Activated effector memory CD4-positive, alpha-beta T cell treated with anti-CD3 and anti-CD28 coated beads, Interleukin-2, amount 50 U/mL, for 16 hours (primary cell): ENCODE data around the gene USP36.

Experiments used
- DNase-seq: peaks from one replicate; pipeline ENCODE4 v3.0.0-alpha.2; 2020

The USP36 gene

DNA sequence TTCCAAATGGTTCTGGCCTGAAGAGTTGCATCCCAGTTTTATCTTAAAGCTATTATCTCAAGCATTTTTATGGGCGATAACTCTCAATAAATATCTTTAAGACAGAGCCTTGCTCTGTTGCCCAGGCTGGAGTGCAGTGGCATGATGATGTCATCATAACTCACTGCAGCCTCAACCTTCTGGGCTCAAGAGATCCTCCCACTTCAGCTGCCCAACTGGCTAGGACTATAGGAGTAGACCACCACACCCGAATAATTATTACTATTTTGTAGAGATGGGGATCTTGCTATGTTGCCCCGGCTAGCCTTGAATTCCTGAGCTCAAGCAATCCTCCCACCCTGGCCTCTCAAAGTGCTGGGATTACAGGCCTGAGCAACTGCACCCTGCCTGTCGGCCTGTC, 32.5 kb downstream of the USP36 start:
- DNase-seq = no peak

DNA sequence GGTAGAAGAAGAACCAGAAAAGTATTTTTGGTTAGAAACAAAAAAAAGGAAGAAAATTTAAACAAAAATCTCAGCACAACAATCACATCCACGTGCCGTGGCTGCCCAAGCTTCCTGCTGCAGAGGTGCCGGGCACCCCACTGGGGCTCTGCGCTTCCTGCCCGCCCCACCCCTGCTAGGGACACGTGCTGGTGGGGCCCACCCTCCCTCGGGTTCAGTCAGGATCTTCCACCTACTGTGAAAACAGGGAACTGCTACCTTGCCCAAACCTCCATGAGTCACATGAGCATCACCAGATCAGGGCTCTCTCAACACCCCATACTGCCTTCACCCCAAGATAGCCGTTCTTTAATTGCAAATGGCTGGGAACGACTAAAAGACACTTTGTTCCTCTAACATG, 34.2 kb downstream of the USP36 start:
- DNase-seq = no peak

DNA sequence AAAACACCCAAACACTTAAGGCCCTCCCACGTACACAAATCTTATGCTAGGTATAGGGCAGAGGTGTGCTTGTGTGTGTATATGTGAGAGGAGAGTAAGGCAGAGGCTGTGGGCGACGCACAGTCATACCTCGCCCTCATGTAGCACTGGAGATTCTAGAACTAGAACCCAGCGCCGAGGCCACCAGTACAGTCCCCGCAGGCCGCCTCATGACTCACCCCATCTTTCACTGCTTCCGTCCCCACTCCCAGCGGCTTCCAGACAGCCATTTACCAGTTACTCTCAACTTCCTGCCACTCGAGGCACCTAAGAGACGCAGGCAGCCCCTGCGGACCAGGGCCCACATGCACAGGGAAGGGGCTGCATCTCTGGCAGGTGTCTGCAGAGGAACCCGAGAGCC, 35.3 kb downstream of the USP36 start:
- peak; percentile 91 for DNase-seq

DNA sequence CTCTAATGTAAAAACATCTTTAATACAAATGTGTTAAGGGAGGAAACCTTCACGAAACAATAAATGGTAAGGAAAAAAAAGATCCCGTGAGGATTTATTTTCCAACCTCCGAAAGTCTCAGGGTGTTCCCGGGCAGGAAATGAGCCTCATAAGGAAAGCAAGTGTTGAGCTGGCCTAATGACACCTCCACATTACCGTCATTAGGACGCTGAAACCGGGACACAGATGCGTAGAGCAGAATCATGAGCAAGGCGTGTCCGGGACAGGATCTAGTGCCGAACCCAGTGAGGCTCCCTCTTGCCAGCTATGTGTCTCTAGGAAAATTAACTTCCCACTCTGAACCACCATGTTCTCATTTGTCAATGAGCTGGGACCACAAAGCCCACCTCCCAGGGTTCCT, 35.8 kb downstream of the USP36 start:
- no peak for DNase-seq

DNA sequence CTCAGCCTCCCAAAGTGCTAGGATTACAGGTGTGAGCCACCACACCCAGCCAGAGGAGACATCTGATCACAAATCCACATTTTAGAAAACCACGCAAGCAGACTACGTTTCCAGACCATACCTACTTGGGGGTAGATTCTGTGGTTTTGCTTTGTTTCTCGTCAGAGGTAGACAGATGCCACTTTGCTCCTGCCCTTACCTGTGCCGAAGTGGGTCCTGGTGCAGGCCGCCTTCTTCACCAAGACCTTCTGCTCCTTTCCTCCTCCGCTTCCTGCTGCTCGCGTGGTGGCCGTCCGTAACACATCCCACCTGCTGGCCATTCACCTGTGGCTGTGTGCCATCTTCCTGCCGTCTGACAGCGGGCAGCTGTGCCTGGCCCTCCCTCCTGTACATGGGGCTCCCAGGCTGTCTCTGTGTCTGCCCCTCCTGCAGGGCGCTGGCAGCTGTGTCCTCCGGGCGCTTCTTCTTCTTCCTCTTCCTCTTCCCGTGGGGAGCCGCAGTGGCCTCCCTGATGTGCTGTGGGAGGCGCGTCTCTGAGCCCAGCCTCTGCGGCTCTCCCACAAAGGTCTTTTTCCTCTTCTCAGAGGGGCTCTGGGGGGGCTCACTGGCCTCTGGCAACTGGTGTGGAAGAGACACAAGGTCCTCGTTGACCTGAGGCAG, 37.3 kb downstream of the USP36 start:
- DNase-seq = no peak

DNA sequence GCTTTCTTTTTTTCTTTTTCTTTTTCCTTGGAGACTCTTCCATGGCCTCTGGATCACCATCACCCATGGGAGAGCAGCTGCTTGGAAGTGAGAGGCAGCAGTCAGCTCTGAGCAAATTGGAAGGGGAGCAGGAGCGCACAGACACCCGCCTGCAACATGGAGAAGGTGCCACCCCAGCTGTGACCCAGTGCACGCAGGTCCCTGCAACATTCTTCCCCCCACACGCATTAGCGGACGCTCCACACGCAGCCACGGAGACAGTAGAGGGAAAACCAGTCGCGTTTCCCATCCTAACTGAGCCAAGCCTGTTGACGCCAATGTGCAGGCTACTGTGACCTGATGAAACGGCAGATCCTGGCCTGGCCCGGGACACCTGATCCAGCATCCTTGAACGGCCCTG, 38.2 kb downstream of the USP36 start:
- DNase-seq = no peak

DNA sequence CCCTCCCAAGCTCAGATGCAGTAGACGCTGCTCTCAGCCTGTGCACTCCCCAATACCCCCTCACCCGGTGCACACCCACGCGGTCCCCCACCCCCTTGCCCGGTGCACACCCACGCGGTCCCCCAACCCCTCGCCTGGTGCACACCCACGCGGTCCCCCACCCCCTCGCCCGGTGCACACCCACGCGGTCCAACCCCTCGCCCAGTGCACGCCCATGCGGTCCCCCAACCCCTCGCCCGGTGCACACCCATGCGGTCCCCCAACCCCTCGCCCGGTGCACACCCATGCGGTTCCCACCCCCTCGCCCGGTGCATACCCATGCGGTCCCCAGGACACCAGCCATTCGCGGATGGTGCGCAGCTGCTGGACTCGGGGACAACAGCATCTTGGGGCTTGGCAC, 38.6 kb downstream of the USP36 start:
- DNase-seq = no peak

DNA sequence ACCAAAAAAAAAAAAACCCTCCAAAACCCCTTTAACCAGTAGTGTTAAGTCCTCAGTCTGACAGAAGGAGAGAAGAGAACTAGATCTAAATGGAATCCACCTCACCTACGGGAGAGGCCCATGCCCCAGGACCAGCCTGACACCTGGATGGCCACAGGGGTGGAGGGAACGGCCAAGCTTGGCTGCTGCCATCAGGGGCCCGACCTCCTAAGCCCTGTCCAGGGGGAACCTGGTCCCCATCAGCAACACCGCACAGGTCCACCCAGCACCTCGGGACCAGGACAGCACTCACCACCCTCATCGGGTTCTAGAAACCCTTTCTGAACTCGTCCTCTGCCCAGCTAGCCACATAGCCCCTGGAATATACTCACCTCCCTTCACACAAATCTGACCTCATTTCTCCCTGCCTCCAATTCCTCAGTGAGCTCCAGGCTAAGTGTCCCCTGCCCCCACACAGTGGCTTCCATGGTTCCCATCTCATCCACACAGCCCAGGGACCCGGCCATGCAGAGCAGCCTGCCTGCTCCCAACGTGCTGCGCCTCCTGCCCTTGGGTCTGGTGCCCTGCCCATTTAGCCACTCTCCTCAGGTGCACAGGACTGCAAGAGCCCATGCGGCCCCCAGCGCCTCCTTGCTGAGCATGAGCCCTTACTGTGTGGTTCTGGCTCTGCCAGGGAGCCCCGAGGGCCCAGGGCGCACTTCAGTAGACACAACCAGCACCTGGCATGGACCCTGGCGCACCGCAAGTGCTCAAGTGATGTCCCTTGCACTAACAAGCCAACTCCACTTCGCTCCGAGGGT, 40.3 kb downstream of the USP36 start:
- no peak for DNase-seq

DNA sequence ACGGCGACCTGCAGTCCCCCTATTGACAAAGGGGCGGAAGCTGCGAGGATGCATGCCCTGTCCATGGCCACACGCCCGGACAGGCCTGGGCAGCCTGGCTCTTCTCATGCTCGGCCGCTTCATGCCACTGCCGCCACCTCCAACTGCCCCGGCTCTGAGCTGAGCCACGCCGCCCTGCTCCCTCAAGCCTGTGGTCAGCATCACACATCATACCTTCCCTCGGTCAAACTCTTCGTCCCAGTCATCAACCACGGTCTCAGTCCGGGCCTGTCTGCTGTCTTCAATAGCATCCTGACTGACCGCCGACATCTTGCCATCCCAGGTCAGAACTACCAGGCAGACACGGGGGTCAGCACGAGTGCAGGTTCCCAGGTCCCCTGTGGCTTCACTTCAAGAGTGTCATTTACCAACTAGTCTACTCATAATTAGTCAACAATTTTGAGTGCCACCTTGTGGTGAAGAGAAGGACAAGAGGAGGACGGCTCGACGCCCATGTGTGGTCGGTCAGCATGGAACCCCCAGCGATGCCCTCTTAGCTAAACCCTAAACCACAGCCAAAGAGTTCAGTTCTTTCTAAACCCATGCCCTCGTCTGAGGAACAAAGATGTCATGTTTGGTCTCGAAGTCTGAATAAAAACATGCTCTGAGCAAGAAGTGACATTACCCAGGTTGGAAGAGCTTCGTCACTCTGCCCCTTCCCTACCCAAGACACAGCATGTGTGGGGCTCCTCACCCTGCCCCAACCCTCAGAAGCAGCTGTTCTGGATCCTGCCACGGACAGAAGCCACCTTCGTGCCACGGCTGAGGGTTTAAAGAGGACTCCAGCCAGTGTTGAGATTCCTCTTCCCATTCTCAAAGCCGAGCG, 41.7 kb downstream of the USP36 start:
- no peak for DNase-seq

DNA sequence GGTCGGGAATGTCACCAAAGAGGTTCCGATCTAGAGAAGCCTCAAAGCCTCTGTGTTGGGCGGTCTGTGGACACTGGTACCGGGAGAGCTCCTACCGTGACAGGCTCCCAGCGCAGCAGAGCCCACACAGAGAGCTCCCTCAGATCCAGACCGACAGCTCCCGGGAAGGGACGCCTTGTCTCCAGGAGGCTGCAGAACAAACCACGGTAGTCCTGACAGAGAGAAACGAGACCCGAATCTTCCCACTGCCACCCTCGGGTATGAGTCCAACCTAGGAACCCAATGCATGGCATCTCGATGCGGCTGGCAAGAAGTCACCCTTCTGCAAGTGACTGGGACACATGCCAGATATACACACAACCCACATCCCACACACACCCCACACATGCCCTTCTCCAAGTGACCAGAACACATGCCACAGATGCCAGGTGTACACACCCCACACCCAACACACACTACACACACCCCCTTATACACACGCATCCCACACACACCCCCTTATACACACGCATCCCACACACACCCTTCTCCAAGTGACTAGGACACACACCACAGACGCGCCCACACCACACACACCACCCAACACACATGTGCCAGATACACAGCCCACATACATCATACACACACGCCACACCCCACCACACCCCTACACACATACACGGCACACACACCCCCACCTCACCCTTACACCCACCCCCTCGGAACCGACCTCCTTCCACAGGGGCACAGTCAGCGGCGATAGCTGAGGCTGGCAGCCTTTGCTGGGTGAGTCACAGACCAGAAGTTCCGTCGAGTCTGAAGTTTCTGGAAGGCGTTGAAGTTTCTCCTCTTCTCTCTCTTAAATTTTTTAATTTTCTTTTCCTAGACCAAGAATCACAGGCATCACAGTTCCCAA, 42.7 kb downstream of the USP36 start:
- DNase-seq = no peak

DNA sequence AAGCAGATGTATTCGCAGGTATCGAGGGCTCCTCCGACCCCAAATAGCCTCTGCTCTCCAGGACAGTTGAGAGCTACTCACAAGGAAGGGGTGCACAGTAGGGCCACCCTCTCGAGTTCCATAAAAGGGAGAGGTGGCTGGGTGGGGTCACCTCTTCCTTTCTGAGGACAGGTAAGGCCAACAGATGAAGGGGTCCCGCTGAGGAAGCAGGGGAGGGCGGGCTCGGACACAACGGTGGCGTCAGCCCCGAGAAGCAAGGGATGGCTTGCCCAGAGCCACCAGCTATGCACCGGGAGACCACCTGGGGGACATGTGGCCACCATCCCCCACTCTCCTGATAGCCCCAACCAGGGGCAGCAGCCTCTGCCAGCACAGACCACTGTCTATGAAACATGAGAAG, 43.4 kb downstream of the USP36 start:
- DNase-seq = no peak

DNA sequence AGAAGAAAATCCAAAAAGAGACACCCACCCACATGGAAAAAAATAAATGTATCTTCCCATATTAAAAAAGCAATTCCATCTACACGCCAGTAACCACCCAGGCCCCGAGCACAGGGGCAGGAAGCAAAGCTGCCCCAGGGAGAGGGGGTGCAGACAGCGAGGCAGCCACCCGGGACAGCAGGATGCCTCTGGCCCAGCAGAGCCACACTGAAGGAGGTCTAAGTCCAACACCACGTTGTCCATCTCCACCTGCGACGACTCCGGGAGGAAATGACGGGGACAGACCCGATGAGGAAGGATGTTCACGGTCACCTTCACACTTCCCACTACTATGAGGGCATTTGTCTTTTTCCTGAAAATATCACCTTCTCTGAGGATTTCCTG, 44.1 kb downstream of the USP36 start:
- no peak for DNase-seq

DNA sequence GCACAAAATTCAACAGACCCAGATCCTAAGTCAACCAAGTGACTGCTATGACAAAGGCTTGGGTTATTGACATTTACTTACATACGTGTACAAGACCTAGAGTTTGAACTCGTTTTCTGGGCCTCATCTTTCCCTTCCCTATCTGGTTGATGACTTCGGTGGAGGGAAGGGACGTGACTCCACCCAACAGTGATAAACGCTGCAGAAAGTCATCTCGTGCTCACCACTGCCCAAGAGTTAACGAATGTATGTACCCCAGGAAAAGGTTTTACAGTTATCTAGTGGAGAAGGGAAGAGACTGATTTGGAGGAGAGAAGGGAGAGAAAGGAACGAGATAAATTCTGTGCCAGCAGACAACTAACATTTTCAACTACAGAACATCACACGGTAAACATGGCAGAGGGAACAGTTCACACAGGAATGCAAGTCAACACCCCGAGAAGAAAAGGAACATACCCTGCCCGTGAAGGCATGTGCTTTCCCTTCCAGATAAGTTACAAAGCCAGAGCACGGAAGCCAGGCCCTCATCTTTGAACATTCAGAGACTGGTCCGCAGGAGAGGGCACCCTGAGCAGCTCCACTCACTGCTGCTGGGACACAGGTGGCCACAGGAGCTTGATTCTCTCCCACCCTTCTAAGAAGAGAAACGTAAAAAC, 44.6 kb downstream of the USP36 start:
- DNase-seq = no peak

DNA sequence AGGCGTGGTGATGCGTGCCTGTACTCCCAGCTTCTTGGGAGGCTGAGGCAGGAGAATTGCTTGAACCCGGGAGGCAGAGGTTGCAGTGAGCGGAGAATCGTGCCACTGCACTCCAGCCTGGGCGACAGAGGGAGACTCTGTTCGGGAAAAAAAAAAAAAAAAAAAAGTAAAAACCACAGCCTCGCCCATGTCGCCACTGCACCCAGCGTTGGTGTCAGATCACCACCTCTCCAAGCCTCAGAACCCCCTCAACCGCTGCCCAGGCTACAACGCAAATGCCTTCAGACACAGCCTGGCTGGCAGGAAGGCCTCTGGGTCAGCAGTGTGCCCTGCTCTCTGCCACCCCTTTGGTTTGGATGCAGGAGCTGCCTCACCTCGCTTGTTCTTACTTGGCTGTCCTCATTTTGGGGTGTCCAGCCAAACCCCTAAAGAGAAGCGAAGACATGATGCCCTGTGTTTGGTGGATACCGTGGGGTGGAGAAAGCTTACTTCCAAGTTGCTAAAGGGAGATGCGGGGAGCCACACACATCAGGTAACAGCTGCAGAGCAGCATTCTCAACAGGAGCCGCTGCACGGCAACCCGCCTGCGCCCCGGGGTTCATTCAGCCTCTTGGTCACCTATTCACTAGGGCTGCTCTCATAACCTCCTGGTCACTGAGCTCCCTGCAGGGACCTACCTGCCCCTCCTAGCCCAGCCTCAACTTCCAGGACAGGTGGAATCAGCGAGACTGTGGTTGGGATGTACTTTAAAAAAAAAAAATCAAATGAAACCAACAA, 45.6 kb downstream of the USP36 start:
- no peak for DNase-seq

DNA sequence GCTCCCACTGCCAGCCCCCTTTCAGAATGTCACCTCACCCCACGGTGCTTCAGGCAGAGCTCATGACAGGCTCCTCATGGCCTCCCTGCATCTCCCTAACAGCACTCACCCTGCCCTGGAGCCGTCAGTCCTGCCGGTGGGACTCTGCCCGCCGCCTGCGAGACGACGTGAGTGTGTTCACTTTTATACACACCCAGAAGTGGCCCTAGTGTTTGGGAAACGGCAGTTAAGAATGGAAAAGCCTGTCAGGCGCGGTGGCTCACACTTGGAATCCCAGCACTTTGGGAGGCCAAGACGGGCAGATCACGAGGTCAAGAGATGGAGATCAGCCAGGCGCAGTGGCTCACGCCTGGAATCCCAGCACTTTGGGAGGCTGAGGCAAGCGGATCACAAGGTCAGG, 46.2 kb downstream of the USP36 start:
- no peak for DNase-seq

DNA sequence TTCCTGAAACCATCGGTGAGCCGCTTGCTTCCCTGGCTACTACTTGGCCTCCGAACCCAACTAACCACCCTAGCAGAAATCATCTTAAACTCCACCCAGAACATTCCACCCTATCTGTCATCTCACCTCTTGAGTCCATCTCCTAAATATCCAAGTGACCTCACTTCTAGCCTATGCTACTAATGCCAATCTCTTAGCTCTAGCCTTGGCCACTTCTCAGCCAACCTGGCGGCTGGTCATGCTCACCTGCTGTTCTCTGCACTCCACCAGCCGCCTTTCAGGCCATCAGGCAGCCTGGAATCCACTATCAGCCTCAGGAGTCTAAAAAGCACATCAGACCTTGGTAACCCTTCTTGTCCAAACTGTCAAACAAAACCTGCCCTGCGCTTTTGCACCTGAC, 46.6 kb downstream of the USP36 start:
- no peak for DNase-seq

DNA sequence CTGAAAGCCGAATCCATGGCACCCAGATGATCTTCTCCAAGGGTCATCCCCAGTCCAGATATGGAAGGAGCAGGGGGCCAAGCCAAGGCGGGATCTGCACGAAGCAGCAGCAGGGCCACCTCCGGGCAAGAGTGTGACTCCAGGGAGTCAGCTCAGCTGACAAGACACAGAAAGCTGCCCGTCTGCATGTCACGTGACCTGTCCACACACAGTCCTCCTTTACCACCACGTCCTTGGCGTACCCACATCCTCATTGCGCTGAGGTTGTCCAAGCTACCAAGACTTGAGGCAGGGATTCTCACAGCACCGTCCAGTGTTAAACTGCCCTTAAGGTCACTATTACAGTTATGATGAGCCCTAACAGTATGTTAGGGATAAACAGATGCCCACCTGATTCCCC, 47.2 kb downstream of the USP36 start:
- no peak for DNase-seq

DNA sequence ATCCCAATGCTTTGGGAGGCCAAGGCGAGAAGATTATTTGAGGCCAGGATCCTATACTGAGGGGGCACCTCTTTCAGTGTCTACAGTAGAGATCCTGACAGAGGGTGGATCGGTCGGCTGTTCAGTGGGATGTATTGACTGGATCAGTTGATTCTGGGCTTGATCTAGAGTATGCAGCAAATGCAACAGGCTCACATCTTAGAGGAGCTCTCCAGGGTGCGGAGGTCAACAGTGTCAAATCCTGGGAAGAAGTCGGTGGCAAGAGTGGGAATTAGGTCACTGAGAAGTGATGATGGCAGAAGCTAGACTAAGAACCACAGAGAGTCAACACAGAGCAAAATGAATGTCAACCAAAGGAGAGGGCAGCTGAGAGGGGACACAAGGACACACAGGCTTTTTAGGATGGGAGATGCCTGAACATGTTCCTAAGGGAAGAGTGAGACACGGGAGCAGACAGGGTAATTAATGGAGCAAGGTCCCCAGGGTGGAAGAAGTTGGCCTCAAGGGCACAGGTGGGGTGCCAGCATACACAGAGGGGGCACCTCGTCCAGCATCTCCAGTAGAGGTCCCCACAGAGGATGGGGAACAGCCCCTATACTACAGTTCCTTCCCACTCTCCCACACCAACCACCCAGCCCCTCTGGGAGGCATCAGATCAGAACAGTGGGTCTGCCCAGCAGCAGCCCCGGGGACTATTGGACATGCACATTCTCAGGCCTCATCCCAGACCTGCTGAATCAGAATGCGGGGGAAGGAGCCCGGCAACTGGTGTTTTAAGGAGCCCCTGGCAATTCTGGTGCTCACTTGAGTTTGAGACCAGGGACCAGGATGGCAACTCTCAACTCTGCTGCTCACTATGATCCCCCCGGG, 48.5 kb downstream of the USP36 start:
- no peak for DNase-seq

DNA sequence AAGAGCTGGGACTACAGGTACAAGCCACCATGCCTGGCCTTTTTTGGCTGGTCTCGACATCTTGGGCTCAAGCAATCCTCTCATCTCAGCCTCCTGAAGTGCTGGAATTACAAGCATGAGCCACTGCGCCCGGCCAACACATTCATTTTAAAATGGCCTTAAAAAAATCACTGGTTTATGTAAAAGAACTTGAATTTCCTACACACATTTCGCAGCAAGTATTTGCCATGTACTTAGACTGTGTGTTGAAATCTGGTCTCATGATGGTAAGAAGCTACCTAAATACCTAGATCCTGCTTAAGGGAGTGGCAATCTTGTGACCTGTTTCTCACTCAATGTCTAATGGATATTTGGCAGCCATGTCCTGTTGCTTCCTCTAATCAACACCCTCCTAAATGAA, 50.1 kb downstream of the USP36 start:
- no peak for DNase-seq

DNA sequence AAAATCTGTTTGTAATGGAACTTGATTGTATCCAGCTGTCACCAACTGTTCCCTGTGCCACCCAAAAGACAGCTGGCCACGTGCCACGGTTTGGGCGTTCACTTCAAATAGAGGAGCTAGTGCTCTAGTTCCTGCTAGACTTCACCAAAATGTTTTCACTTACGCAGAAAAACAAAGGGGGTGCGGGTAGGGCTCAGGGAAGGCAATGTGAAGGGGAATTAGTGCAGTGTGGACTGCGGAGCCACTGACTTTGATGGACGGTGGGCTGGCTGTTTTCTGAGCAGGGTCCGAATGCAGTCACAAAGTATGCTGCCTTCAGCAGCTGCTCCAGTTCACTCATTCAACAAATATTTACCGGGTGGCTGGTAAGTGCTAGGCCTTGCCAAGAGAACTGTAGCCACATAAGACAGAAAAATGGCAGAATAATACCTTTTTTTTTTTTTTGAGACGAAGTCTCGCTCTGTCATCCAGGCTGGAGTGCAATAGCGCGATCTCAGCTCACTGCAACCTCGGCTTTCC, 50.9 kb downstream of the USP36 start:
- peak; percentile 78 for DNase-seq
